ENCODE data around the gene SPDYE16.
"Not testable (repeated sequence)": the region's sequence is repeated elsewhere in the genome, so short reads cannot be mapped to it uniquely, and the experiment has no call there.

Gene SPDYE16, protein sequence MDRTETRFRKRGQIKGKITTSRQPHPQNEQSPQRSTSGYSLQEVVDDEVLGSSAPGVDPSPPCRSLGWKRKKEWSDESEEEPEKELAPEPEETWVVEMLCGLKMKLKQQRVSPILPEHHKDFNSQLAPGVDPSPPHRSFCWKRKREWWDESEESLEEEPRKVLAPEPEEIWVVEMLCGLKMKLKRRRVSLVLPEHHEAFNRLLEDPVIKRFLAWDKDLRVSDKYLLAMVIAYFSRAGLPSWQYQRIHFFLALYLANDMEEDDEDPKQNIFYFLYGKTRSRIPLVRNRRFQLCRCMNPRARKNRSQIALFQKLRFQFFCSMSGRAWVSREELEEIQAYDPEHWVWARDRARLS

DNA sequence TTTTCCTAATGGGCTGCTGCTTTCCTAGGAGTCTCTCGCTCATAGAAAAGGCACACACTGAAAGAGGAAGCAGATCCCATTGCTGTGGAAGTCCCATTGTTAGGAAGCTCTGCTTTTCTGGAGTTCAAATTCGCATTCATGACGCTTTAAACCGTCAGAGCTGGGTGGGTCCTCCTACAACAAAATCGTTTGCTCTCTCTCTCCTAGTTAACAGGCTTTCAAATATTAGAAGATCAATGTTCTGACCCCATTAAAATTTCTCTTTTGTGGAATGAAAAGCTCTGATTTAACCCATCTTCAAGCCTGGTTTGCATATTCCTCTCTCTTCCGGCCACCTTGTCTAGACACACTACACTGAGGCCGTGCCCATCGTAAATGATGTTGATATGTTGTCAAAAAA lies at the start of gene SPDYE16:
TSS of gene SPDYE16 (minus strand) at position 101 of the 400 bp plus-strand sequence. CDS start 1,838 bp downstream, outside the sequence.
- not testable (repeated sequence) for DNase-seq (ENCODE audit: low read depth in 1 of 2, low spot score in 1 of 2)

DNA sequence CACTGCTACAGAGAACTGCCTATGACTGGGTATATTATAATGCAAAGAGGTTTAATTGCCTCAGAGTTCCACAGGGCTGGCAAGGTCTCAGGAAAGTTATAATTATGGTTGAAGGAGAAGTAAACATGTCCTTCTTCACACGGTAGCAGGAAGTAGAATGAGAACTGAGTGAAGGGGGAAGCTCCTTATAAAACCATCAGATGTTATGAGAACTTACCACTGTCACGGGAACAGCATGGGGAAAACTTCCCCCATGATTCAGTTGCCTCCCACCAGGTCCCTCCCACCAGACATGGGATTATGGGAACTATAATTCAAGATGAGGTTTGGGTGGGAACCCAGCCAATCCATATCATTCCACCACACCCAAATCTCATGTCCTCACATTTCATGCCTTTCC lies 49.6 kb upstream of the SPDYE16 start:
- DNase-seq (ENCODE audit: low read depth in 1 of 2, low spot score in 1 of 2), result not testable (repeated sequence)

DNA sequence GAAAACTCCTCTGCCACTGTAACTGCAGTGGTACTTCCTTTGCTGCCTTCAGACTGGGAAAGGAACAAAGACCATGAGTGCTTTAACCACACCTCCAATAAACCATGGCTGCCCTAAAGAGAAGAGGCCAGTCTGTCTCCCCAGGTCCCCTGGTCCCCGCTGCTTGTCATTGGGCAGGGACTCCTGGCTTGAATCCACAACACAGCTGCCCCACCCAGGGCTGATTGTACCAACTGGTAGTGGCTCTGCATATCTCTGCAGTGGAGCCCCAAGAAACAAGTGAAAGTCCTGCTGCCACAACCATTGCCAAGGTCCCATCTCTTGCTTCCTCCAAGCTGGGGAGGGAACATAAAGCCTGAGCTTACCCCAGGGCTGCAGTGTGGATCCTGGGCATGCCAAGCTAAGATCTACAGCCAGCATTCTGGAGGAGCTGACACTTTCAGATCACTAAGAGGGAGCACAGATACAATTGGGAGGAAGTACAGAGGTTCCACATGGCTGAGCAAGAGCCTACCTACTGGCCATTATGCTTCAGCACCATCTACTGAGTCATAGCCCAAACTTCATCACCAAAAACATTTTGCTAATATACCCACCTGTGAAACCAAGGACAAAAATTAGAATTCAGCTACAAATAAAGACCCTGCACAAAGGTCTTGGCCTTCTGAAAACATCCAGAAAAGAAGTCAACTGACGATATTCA lies 48.7 kb upstream of the SPDYE16 start:
- DNase-seq (ENCODE audit: low read depth in 1 of 2, low spot score in 1 of 2), result not testable (repeated sequence)

GRCh38 chr7:76591033-76591432 lies 47.9 kb upstream of the SPDYE16 start:
- DNase-seq (ENCODE audit: low read depth in 1 of 2, low spot score in 1 of 2), result not testable (repeated sequence)

DNA sequence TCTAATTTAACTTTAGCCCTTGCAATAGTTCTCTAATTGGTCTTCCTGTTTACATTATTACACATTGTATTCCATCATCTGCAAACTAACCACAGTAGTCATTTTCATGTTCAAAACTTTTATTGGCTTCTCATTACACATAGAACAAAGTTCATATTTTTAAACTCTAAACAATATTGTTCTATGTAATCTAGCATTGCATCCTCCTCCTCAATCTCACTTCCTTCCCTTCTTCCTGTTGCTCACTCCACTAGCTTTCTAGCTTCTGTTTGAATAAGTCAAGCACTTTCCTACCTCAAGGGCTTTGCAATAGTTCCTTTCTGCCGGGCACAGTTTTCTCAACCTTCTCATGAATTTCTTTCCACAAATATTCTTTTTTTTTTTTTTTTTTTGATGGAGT lies 45.5 kb upstream of the SPDYE16 start:
- not testable (repeated sequence) for DNase-seq (ENCODE audit: low read depth in 1 of 2, low spot score in 1 of 2)

DNA sequence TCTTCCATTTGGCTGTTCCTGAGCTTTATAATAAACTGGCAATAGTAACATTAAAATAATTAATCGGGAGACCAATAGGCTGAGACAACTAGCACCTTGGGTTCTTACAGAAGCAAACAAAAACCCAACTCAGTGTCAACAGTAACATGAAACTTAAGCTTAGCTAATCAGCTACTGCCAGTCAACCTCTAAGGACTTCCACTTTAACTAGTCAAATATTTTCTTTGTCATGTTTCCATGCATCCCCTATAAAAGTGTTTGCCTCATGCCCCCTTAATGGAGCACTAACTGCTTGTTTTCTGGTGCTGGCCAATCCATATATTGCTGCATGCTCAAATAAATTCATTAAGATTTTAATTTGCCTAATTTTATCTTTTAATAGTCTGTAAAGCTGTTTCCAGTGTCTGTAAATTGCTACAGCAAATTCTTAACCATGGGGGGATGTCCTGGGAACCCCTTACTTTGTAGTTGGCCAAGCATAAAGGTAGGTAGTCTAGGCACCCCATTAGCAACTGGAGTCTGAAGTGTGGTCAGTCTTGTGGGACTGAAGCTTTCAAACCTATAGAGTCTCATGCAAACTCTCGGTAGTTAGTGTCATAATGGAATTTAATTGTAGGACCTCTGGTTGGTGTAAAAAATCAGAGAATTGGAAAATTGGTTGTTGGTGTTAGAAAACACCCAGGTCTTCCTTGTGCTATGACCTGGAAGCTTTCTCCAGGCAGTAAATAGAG lies 43.7 kb upstream of the SPDYE16 start:
- DNase-seq (ENCODE audit: low read depth in 1 of 2, low spot score in 1 of 2), result not testable (repeated sequence)

GRCh38 chr7:76583636-76584281 lies 40.7 kb upstream of the SPDYE16 start:
- not testable (repeated sequence) for DNase-seq (ENCODE audit: low read depth in 1 of 2, low spot score in 1 of 2)

- not testable (repeated sequence) for DNase-seq (ENCODE audit: low read depth in 1 of 2, low spot score in 1 of 2)
Measured at GRCh38 chr7:76582848-76583631, 39.9 kb upstream of the SPDYE16 start.

GRCh38 chr7:76575919-76576655 lies 33.0 kb upstream of the SPDYE16 start:
- not testable (repeated sequence) for DNase-seq (ENCODE audit: low read depth in 1 of 2, low spot score in 1 of 2)

DNA sequence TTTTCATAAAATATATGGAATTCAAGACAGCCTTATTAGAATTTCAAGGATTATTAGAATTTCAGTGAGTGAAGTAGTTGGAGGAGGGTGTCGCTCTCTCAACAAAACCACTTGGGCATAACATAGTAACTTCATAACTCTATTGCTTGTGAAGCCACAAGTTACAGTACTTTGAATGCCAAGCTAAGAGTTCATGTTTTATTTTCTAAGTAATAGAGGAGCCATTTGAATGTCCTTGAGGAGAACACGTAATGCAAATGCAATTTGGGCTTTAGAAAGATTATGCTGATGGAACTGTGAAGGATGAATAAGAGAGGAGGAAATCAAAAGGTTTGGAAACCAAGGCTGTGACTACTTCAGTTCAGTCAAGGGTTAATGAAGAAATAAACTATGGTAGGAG lies 32.3 kb upstream of the SPDYE16 start:
- not testable (repeated sequence) for DNase-seq (ENCODE audit: low read depth in 1 of 2, low spot score in 1 of 2)

DNA sequence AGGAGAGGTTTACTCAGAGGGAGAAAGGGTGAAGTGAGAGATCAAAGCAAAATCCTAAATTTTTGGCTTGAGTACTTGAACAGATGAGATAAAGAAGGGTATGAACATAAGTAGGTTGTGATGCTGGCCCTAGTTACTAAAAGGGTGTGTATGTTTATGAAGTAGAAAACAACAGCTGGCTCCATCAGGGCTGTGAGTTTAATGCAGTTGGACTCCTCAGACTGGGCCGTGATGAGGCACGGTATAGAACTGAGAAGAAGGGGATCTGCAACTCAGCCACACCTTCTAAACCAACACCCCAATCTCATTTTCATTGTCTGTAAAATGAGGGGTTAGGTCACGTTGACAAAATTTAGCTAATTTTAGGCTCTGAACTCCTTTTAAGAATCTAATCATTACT lies 29.2 kb upstream of the SPDYE16 start:
- not testable (repeated sequence) for DNase-seq (ENCODE audit: low read depth in 1 of 2, low spot score in 1 of 2)

DNA sequence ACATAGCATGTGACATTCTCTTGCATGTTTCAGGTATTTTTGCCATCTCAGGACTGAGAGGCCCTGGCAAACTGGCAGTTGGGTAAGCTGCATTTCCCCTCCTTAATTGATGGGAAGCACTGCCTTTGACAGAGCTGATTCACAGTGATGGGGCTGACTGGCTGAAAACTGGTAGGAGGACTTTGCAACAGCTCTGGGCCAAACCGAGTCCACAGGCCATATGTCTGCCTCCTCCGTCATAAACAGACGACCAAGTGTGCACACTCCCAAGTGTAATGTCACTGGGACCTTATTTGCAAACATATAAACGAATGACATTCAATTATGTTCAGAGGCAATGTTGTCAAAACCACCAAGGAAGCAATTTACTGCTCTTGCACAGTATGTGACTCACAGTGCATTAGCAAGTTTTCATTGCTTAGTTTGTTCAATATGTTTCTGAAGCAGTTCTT lies 27.3 kb upstream of the SPDYE16 start:
- DNase-seq (ENCODE audit: low read depth in 1 of 2, low spot score in 1 of 2), result not testable (repeated sequence)

GRCh38 chr7:76568742-76569141 lies 25.6 kb upstream of the SPDYE16 start:
- DNase-seq (ENCODE audit: low read depth in 1 of 2, low spot score in 1 of 2), result not testable (repeated sequence)

GRCh38 chr7:76567753-76568152 lies 24.7 kb upstream of the SPDYE16 start:
- not testable (repeated sequence) for DNase-seq (ENCODE audit: low read depth in 1 of 2, low spot score in 1 of 2)

DNA sequence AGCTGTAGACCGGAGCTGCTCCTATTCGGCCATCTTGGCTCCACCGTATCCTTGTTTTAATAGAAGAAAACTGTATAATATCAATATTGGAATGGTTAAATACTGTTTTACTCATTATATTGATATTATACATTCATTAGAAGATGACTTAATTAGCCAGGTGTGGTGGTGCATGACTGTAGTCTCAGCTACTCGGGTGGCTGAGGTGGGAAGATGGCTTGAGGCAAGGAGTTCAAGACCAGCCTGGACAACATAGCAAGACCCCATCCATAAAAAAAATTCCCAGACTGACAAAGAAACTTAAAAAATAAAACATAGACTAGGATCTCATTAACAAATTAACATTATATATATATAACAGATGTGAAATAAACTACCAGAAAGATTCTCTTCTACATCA lies 24.2 kb upstream of the SPDYE16 start:
- DNase-seq (ENCODE audit: low read depth in 1 of 2, low spot score in 1 of 2), result not testable (repeated sequence)

DNA sequence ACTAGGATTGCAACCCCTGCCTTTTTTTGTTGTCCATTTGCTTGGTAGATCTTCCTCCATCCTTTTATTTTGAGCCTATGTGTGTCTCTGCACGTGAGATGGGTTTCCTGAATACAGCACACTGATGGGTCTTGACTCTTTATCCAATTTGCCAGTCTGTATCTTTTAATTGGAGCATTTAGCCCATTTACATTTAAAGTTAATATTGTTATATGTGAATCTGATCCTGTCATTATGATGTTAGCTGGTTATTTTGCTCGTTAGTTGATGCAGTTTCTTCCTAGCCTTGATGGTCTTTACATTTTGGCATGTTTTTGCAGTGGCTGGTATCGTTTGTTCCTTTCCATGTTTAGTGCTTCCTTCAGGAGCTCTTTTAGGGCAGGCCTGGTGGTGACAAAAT lies 21.9 kb upstream of the SPDYE16 start:
- not testable (repeated sequence) for DNase-seq (ENCODE audit: low read depth in 1 of 2, low spot score in 1 of 2)

- not testable (repeated sequence) for DNase-seq (ENCODE audit: low read depth in 1 of 2, low spot score in 1 of 2)
Measured at GRCh38 chr7:76561342-76561741, 18.2 kb upstream of the SPDYE16 start.

GRCh38 chr7:76560157-76560556 lies 17.1 kb upstream of the SPDYE16 start:
- not testable (repeated sequence) for DNase-seq (ENCODE audit: low read depth in 1 of 2, low spot score in 1 of 2)

DNA sequence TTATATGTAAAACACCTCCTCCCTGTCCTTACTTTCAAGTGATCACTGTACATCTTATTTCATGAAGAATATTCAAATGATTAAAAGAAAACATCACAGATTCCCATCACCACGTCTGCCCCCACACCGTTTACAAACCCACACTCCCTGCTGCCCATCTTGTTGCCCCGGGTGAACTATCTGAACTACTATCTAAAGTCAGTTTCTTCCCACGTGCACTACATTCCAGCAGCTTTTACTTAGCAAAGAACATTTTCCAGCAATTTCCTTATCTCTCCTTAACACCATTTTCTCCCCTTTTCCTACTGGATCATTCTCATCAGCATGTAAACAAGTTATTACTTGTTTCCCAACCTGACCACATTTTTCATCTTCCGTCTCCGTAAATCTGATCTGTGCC lies 16.6 kb upstream of the SPDYE16 start:
- not testable (repeated sequence) for DNase-seq (ENCODE audit: low read depth in 1 of 2, low spot score in 1 of 2)

All from stimulated activated CD4-positive, alpha-beta T cell treated with anti-CD3 and anti-CD28 coated beads, Interleukin-15, amount 100 ng/mL, for 1 hour (primary cell).